CD14-positive monocyte (primary cell): Measurements from ENCODE around the gene UNK. TPM values are rescaled to one million over a fixed set of nuclear protein-coding genes. Genes with fewer than 3 reads are reported as not detected.
"Not testable (repeated sequence)": the region's sequence is repeated elsewhere in the genome, so short reads cannot be mapped to it uniquely, and the experiment has no call there.

ENCODE experiments used
- DNase-seq, 3 donors: peaks; one replicate each; pipeline ENCODE4 v3.0.0-alpha.2; 2011 to 2022
- H2AFZ ChIP-seq: 2 replicates; pipeline ENCODE4 v1.6.0; 2012; ENCODE audit warnings: mild to moderate bottlenecking, low read depth, low read length, inconsistent platforms; ENCODE audit not compliant: insufficient read depth, poor library complexity, severe bottlenecking
- H3K27ac ChIP-seq, 2 donors: 1 replicate in 1 of 2; 2 replicates in 1 of 2; pipeline ENCODE4 v1.5.1; 2012 to 2013; ENCODE audit warnings: low read length in 2 of 2, control low read depth in 1 of 2, inconsistent platforms in 1 of 2, low read depth in 1 of 2, mild to moderate bottlenecking in 1 of 2
- H3K27me3 ChIP-seq, 2 donors: one replicate each; pipeline versions ENCODE4 v1.6.0 to v1.6.1; 2011 to 2013; ENCODE audit warnings: low read length in 2 of 2; ENCODE audit not compliant: control insufficient read depth in 2 of 2, insufficient read depth in 2 of 2
- H3K36me3 ChIP-seq, 2 donors: replicated peaks in 1 of 2; 1 replicate in 1 of 2; 2 replicates in 1 of 2; pipeline versions ENCODE4 v1.5.1 to v1.6.1; 2012 to 2013; ENCODE audit warnings: low read length in 2 of 2, control low read depth in 1 of 2, inconsistent platforms in 1 of 2, mild to moderate bottlenecking in 1 of 2; ENCODE audit not compliant: insufficient read depth in 2 of 2, control insufficient read depth in 1 of 2
- H3K4me1 ChIP-seq, 2 donors: 1 replicate in 1 of 2; 2 replicates in 1 of 2; pipeline versions ENCODE4 v1.5.1 to v1.6.1; 2012 to 2013; ENCODE audit warnings: low read length in 2 of 2, control low read depth in 1 of 2, inconsistent platforms in 1 of 2, mild to moderate bottlenecking in 1 of 2, moderate library complexity in 1 of 2; ENCODE audit not compliant: insufficient read depth in 2 of 2, control insufficient read depth in 1 of 2
- H3K4me2 ChIP-seq: replicated peaks from 2 replicates; pipeline ENCODE3; 2012; ENCODE audit warnings: low read length, moderate library complexity, mild to moderate bottlenecking; ENCODE audit not compliant: poor library complexity, severe bottlenecking; ENCODE audit errors: extremely low read depth
- H3K4me3 ChIP-seq, 3 experiments: fragments of 200-600 bp in 1 of 3; sonication (generic) in 1 of 3; replicated peaks in 1 of 3; 1 replicate in 2 of 3; 2 replicates in 1 of 3; pipeline ENCODE4 v1.5.1; 2011 to 2013; ENCODE audit warnings: low read length in 3 of 3, mild to moderate bottlenecking in 3 of 3, control low read depth in 2 of 3, low read depth in 2 of 3, inconsistent platforms in 1 of 3, moderate library complexity in 1 of 3
- H3K79me2 ChIP-seq: 2 replicates; pipeline ENCODE4 v1.6.0; 2012; ENCODE audit warnings: mild to moderate bottlenecking, control low read depth, inconsistent platforms, low read length, moderate library complexity; ENCODE audit not compliant: insufficient read depth
- H3K9ac ChIP-seq: 2 replicates; pipeline ENCODE4 v1.6.0; 2017; ENCODE audit warnings: low read length, mild to moderate bottlenecking; ENCODE audit not compliant: insufficient read depth, poor library complexity, severe bottlenecking
- H3K9me3 ChIP-seq, 2 donors: replicated peaks in 1 of 2; 1 replicate in 1 of 2; 2 replicates in 1 of 2; pipeline versions ENCODE4 v1.5.1 to v1.6.1; 2012 to 2013; ENCODE audit warnings: low read length in 2 of 2, control low read depth in 1 of 2; ENCODE audit not compliant: control insufficient read depth in 1 of 2, insufficient read depth in 1 of 2
- H4K20me1 ChIP-seq: 2 replicates; pipeline ENCODE4 v1.6.0; 2012; ENCODE audit warnings: mild to moderate bottlenecking, low read length, control low read depth, moderate library complexity; ENCODE audit not compliant: insufficient read depth
- H3K27ac Mint-ChIP-seq, 7 donors: one replicate each; pipeline ENCODE4 v1.8.0; 2020; ENCODE audit warnings: mild to moderate bottlenecking in 7 of 7, mixed read lengths in 7 of 7, moderate library complexity in 6 of 7, inconsistent platforms in 2 of 7
- H3K27me3 Mint-ChIP-seq, 3 donors: one replicate each; pipeline ENCODE4 v1.8.0; 2021 to 2022; ENCODE audit warnings: low read depth in 3 of 3, mild to moderate bottlenecking in 3 of 3, mixed read lengths in 3 of 3, moderate library complexity in 3 of 3, inconsistent platforms in 1 of 3
- H3K36me3 Mint-ChIP-seq, 2 donors: one replicate each; pipeline ENCODE4 v1.8.0; 2020; ENCODE audit warnings: mixed read lengths in 2 of 2, inconsistent platforms in 1 of 2, mild to moderate bottlenecking in 1 of 2
- H3K4me1 Mint-ChIP-seq: one replicate; pipeline ENCODE4 v1.8.0; 2020; ENCODE audit warnings: mild to moderate bottlenecking, mixed read lengths
- H3K4me3 Mint-ChIP-seq, 2 donors: one replicate each; pipeline ENCODE4 v1.8.0; 2020; ENCODE audit warnings: mild to moderate bottlenecking in 2 of 2, mixed read lengths in 2 of 2, moderate library complexity in 1 of 2
- H3K9me3 Mint-ChIP-seq, 7 donors: one replicate each; pipeline ENCODE4 v1.8.0; 2020 to 2022; ENCODE audit warnings: mixed read lengths in 7 of 7, mild to moderate bottlenecking in 6 of 7, moderate library complexity in 6 of 7, inconsistent platforms in 2 of 7
- WGBS: methylation state at CpG from one replicate; pipeline ENCODE4 v1.1.5; 2013; ENCODE audit warnings: missing lambda C conversion rate; ENCODE audit not compliant: insufficient coverage; 5-methylcytosine and 5-hydroxymethylcytosine counted together
- intact Hi-C, 2 donors: fragments of 100-400 bp; cut with micrococcal nuclease; formaldehyde crosslinking; loops; one replicate each; pipeline versions ENCODE4 v1.15.0 to v1.15.1; 2023
- polyA plus RNA-seq, 3 donors: library from polyadenylated mRNA; depleted of rRNA in 1 of 3; unstranded in 2 of 3; stranded (reverse) in 1 of 3; fragments of 300-500 nt in 2 of 3; fragments of >200 nt in 1 of 3; fragmentation: Illumina TruSeq in 2 of 3; gene quantifications; 1 replicate in 2 of 3; 2 replicates in 1 of 3; pipeline ENCODE4 v1.2.3, GENCODE V29; 2012 to 2021

Gene UNK
- polyA plus RNA-seq, 3 donors, result 6.3 to 12.9 (median 7.8) TPM

GRCh38 chr17:75865404-75866188, 81.0 kb downstream of the UNK start:
- H3K79me2 ChIP-seq, H3K4me3 Mint-ChIP-seq, H3K9me3 ChIP-seq, H3K9me3 Mint-ChIP-seq, H3K4me2 ChIP-seq, H4K20me1 ChIP-seq, intact Hi-C loops, H3K36me3 Mint-ChIP-seq, H3K36me3 ChIP-seq, H3K27ac ChIP-seq, H3K27me3 ChIP-seq, H2AFZ ChIP-seq, H3K27me3 Mint-ChIP-seq, H3K4me3 ChIP-seq, H3K9ac ChIP-seq, DNase-seq: not testable (repeated sequence)
- Mint-ChIP-seq H3K27ac (peak overlapping the region in 2 of 7 donors; percentile 1 to 18), H3K4me1 (peaks cover 14% of the 10 kb centered on the region)
- peaks cover 8 to 17% of the 10 kb centered on the region in 2 donors for H3K4me1 ChIP-seq
- WGBS, result 86% methylated on average over 9 of the region's 17 CpGs

GRCh38 chr17:75868730-75869281, 84.2 kb downstream of the UNK start:
- WGBS, result 93% methylated on average over 7 of the region's 12 CpGs
- H3K9me3 ChIP-seq, H3K36me3 ChIP-seq, H4K20me1 ChIP-seq, DNase-seq, H3K36me3 Mint-ChIP-seq, H3K4me1 ChIP-seq, H3K4me3 ChIP-seq, H3K27me3 ChIP-seq, H3K9me3 Mint-ChIP-seq, H3K4me2 ChIP-seq, H3K4me3 Mint-ChIP-seq, H3K27ac Mint-ChIP-seq, H3K27ac ChIP-seq, intact Hi-C loops, H3K9ac ChIP-seq, H3K79me2 ChIP-seq, H3K27me3 Mint-ChIP-seq, H2AFZ ChIP-seq: not testable (repeated sequence)
- peaks cover 10% of the 10 kb centered on the region for H3K4me1 Mint-ChIP-seq
